Spinal cord (tissue), 10 donors: ENCODE measurements around the gene KDM2B. TPM values are rescaled to one million over a fixed set of nuclear protein-coding genes. Genes with fewer than 3 reads are reported as not detected.

Experiments
- DNase-seq, 6 donors: peaks; one replicate each; pipeline versions ENCODE4 v3.0.0 to v3.0.0-alpha.2; 2013 to 2015; ENCODE audit warnings: low spot score in 6 of 6, low read depth in 4 of 6
- H3K27ac ChIP-seq: one replicate; pipeline ENCODE4 v1.5.1; 2013; ENCODE audit warnings: low read depth, low read length, control low read depth
- H3K27me3 ChIP-seq: one replicate; pipeline ENCODE4 v1.6.1; 2013; ENCODE audit warnings: low read length; ENCODE audit not compliant: control insufficient read depth, insufficient read depth
- H3K36me3 ChIP-seq: one replicate; pipeline ENCODE4 v1.6.1; 2013; ENCODE audit warnings: low read length; ENCODE audit not compliant: control insufficient read depth, insufficient read depth
- H3K4me1 ChIP-seq: one replicate; pipeline ENCODE4 v1.6.1; 2013; ENCODE audit warnings: low read length; ENCODE audit not compliant: control insufficient read depth, insufficient read depth
- H3K4me3 ChIP-seq: one replicate; pipeline ENCODE4 v1.5.1; 2013; ENCODE audit warnings: low read depth, low read length, control low read depth
- H3K9me3 ChIP-seq: one replicate; pipeline ENCODE4 v1.6.1; 2013; ENCODE audit warnings: low read length; ENCODE audit not compliant: control insufficient read depth, insufficient read depth
- WGBS: methylation state at CpG from one replicate; pipeline ENCODE4 v1.1.5; 2013; ENCODE audit warnings: missing lambda C conversion rate; ENCODE audit not compliant: insufficient coverage; 5-methylcytosine and 5-hydroxymethylcytosine counted together
- polyA plus RNA-seq, 2 donors: library from polyadenylated mRNA; unstranded; fragments of 120-200 nt; gene quantifications; one replicate each; pipeline ENCODE4 v1.2.1, GENCODE V29; 2013; ENCODE audit not compliant: insufficient read length in 2 of 2
- total RNA-seq, 2 donors: library from RNA; depleted of rRNA in 1 of 2; stranded (reverse); fragments of 120-200 nt in 1 of 2; fragments of >200 nt in 1 of 2; gene quantifications; one replicate each; pipeline versions ENCODE4 v1.2.3 to v1.2.4, GENCODE V29; 2013 to 2014
- donor health status: healthy.

The KDM2B gene
- total and polyA plus RNA-seq, 4 donors = 26.8 to 58.3 (median 43.8) TPM

- H3K4me3 ChIP-seq = no peak overlapping the region
- DNase-seq = no peak
- 94% methylated on average over 3 of the region's 5 CpGs for WGBS
- H3K4me1 ChIP-seq = peaks cover 8% of the 10 kb centered on the region
- no peaks in the 10 kb centered on the region for H3K9me3 ChIP-seq
- peaks cover 12% of the 10 kb centered on the region for H3K36me3 ChIP-seq
- no peak overlapping the region for H3K27ac ChIP-seq
- no peaks in the 10 kb centered on the region for H3K27me3 ChIP-seq
Measured at GRCh38 chr12:121403721-121404120, 177.1 kb downstream of the KDM2B start.

GRCh38 chr12:121400332-121401139 lies 180.3 kb downstream of the KDM2B start:
- peak overlapping the region; percentile 94 for H3K27ac ChIP-seq
- no peaks in the 10 kb centered on the region for H3K9me3 ChIP-seq
- H3K4me3 ChIP-seq = peak overlapping the region; percentile 94
- peaks cover 8% of the 10 kb centered on the region for H3K4me1 ChIP-seq
- peaks cover 4% of the 10 kb centered on the region for H3K36me3 ChIP-seq
- DNase-seq = peak in 4 of 6 donors; percentile 9 to 40 (median 30)
- under 1% methylated on average over 46 of the region's 48 CpGs for WGBS
- no peaks in the 10 kb centered on the region for H3K27me3 ChIP-seq

GRCh38 chr12:121399391-121400331 lies 181.2 kb downstream of the KDM2B start, which contains the start of gene RNF34:
RNF34 (plus strand) TSS chr12:121400118; CDS start chr12:121400213, 95 bp downstream.
- peaks cover 4% of the 10 kb centered on the region for H3K36me3 ChIP-seq
- peak within 1 kb of the TSS; percentile 94 for H3K27ac ChIP-seq
- DNase-seq = peak; percentile 93 to 99 (median 98)
- H3K4me3 ChIP-seq = peak within 1 kb of the TSS; percentile 94
- H3K27me3 ChIP-seq = no peaks in the 10 kb centered on the region
- 0% methylated on average over 74 of the region's 77 CpGs for WGBS
- H3K9me3 ChIP-seq = no peaks in the 10 kb centered on the region
- H3K4me1 ChIP-seq = peaks cover 8% of the 10 kb centered on the region

DNA sequence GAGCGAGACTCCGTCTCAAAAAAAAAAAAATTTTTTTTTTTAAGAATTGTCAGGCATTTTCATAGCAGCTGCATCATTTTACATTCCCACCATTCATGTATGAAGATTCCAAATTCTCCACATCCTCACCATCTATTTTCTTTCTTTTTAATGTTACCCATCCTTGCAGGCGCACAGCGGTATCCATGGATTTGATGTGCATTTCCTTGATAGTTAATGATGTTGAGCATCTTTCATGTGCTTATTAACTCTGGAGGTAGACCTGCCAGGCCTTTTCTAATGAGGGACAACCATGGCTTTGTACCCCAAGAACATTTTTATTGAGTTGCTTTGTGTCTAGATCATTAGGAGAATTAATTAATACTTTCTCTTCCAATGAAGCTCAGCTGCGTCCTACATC lies 182.5 kb downstream of the KDM2B start:
- H3K4me1 ChIP-seq = peaks cover 8% of the 10 kb centered on the region
- H3K9me3 ChIP-seq = no peaks in the 10 kb centered on the region
- no peak overlapping the region for H3K27ac ChIP-seq
- no CpG with 5 or more reads among the region's 5 CpGs for WGBS
- DNase-seq = no peak
- no peaks in the 10 kb centered on the region for H3K36me3 ChIP-seq
- H3K27me3 ChIP-seq = no peaks in the 10 kb centered on the region
- H3K4me3 ChIP-seq = no peak overlapping the region

GRCh38 chr12:121397521-121397920 lies 183.3 kb downstream of the KDM2B start:
- Histone ChIP-seq H3K4me1 (peaks cover 8% of the 10 kb centered on the region), H3K36me3 (no peaks in the 10 kb centered on the region), H3K27ac (no peak overlapping the region), H3K9me3 (no peaks in the 10 kb centered on the region), H3K4me3 (no peak overlapping the region), H3K27me3 (no peaks in the 10 kb centered on the region)
- WGBS = 98% methylated on average over 5 of the region's 14 CpGs
- no peak for DNase-seq

DNA sequence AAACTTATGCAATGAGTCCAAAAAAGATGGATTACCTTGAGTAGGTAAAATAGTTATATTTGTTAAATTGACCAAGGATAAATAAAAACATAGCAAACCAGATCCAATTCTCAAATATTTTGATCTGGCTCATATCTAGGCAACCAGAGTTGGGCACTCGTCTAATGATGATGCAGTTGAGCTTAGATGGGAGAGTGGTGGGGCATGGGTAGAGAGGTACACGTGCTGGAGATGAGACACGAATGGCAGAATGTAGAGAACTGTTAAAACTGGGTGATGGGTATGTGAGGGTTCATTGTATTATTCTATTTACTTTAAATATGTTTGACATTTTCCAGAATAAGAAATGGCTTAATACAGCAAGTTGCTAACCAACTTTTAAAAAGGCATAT lies 188.5 kb downstream of the KDM2B start:
- no peaks in the 10 kb centered on the region for H3K36me3 ChIP-seq
- no peaks in the 10 kb centered on the region for H3K4me1 ChIP-seq
- no peaks in the 10 kb centered on the region for H3K9me3 ChIP-seq
- H3K27ac ChIP-seq = no peak overlapping the region
- no peak for DNase-seq
- 100% methylated on average over 1 of the region's 3 CpGs for WGBS
- no peak overlapping the region for H3K4me3 ChIP-seq
- H3K27me3 ChIP-seq = no peaks in the 10 kb centered on the region

DNA sequence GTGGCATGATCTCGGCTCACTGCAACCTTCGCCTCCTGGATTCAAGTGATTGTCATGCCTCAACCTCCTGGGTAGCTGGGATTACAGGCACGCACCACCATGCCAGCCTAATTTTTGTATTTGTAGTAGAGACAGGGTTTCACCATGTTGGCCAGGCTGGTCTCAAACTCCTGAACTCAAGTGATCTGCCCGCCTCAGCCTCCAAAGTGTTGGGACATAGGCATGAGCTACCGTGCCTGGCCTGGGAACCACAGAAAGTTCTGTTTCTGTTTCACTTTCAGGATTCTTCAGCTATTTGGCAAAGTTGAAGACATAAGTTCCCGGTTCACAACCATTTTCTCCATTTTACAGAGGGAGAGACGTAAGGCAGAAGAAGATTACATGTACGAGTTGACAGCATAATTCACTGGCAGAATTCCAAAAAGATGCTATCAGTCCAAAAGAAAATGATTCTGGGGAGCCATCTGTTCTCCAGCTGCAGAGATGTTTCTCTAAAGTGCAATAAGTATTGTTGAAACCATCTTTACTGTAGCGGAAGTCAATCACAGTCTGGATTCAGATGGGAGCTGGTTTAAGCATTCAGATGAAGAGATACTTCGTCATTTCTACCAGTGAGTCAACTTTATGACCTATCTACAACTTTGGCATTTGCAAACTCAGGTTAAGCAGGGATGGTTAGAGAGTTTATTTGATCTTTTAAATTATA lies 189.1 kb downstream of the KDM2B start:
- 91% methylated on average over 5 of the region's 10 CpGs for WGBS
- H3K27me3 ChIP-seq = no peaks in the 10 kb centered on the region
- no peak overlapping the region for H3K27ac ChIP-seq
- H3K4me3 ChIP-seq = no peak overlapping the region
- H3K36me3 ChIP-seq = no peaks in the 10 kb centered on the region
- H3K4me1 ChIP-seq = no peaks in the 10 kb centered on the region
- no peaks in the 10 kb centered on the region for H3K9me3 ChIP-seq
- DNase-seq = peak in 2 of 6 donors; percentile 21 to 74

GRCh38 chr12:121390856-121391255 lies 190.0 kb downstream of the KDM2B start:
- Histone ChIP-seq H3K27ac (no peak overlapping the region), H3K4me1 (no peaks in the 10 kb centered on the region), H3K27me3 (no peaks in the 10 kb centered on the region), H3K36me3 (no peaks in the 10 kb centered on the region), H3K4me3 (no peak overlapping the region), H3K9me3 (no peaks in the 10 kb centered on the region)
- DNase-seq = no peak
- no CpG with 5 or more reads among the region's 2 CpGs for WGBS

DNA sequence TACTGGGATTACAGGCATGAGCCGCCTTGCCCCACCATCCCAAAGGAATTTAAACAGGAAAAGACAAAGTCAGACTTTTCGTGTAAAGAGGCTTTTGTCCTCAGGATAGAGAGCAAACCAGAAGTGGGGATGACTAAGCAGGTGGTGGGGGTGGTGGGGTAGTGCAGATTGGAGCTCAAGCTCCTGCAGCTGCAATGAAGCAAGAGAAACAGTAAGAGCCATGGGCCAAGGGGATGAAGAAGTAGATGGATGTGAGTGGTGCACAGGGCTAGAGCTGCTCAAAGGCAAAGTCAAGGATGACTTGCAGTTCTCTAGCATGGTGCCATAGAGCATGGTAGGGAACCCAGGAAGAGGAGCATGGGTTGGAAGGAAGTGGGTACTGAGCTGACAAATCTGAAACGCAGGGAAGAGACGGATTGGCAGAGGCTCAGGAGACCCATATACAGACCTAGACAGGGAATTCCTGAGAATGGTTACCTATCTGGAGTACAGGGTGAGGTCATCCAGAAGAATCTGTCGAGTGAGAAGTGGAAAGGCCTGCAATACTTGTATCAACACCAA lies 192.3 kb downstream of the KDM2B start:
- Histone ChIP-seq H3K4me1 (no peaks in the 10 kb centered on the region), H3K4me3 (no peak overlapping the region), H3K27me3 (no peaks in the 10 kb centered on the region), H3K9me3 (no peaks in the 10 kb centered on the region), H3K36me3 (no peaks in the 10 kb centered on the region), H3K27ac (no peak overlapping the region)
- no peak for DNase-seq
- 79% methylated on average over 4 of the region's 5 CpGs for WGBS
